ENCODE results near the gene PPIP5K1. TPM values are rescaled to one million over a fixed set of nuclear protein-coding genes. Genes with fewer than 3 reads are reported as not detected.

Gene PPIP5K1
- total and polyA plus RNA-seq, 2 donors from 2014 or later, result 7.7 to 64.6 TPM

- H3K27ac ChIP-seq (ENCODE audit: low read depth in 2 of 2, low read length in 2 of 2), result no peak overlapping the region
- peaks cover 0 to 11% (median 9%) of the 10 kb centered on the region in 3 donors for H3K4me1 ChIP-seq (ENCODE audit: control insufficient read depth in 2 of 3, insufficient read depth in 2 of 3, low read depth in 1 of 3, low read length in 3 of 3)
- no peak overlapping the region for H3K9ac ChIP-seq (ENCODE audit: low read length in 3 of 3)
- FAIRE-seq, result no peak
- no peak overlapping the region for H3K4me3 ChIP-seq (ENCODE audit: low read length in 3 of 3)
- H3K36me3 ChIP-seq (ENCODE audit: control insufficient read depth in 2 of 3, insufficient read depth in 3 of 3, low read length in 3 of 3), result peaks cover 0 to 6% (median 3%) of the 10 kb centered on the region in 3 donors
- intact Hi-C loops (cut with DNase I), result no loop called here
- no peak for DNase-seq
- no peaks in the 10 kb centered on the region for H3K9me3 ChIP-seq (ENCODE audit: control insufficient read depth in 2 of 3, insufficient read depth in 1 of 3, low read length in 3 of 3)
- H3K27me3 ChIP-seq (ENCODE audit: control insufficient read depth, insufficient read depth, low read length), result no peaks in the 10 kb centered on the region
- no peak for TF ChIP-seq CTCF (IDR thresholded peaks at IDR 0.05; ENCODE audit: borderline replicate concordance, extremely low read depth, insufficient read depth)
These were observed 70.8 kb downstream of the PPIP5K1 start for GRCh38 chr15:43519196-43519595.

GRCh38 chr15:43518197-43518761 is 71.7 kb downstream of the PPIP5K1 start:
- Histone ChIP-seq H3K36me3 (ENCODE audit: control insufficient read depth in 2 of 3, insufficient read depth in 3 of 3, low read length in 3 of 3) (peaks cover 0 to 6% (median 3%) of the 10 kb centered on the region in 3 donors), H3K4me1 (ENCODE audit: control insufficient read depth in 2 of 3, insufficient read depth in 2 of 3, low read depth in 1 of 3, low read length in 3 of 3) (peaks cover 0 to 11% (median 9%) of the 10 kb centered on the region in 3 donors), H3K4me3 (ENCODE audit: low read length in 3 of 3) (peak overlapping the region; percentile 25 to 82 (median 55)), H3K27ac (ENCODE audit: low read depth in 2 of 2, low read length in 2 of 2) (no peak overlapping the region), H3K9me3 (ENCODE audit: control insufficient read depth in 2 of 3, insufficient read depth in 1 of 3, low read length in 3 of 3) (no peaks in the 10 kb centered on the region), H3K9ac (ENCODE audit: low read length in 3 of 3) (peak overlapping the region in 2 of 3 donors; percentile 47 to 65), H3K27me3 (ENCODE audit: control insufficient read depth, insufficient read depth, low read length) (no peaks in the 10 kb centered on the region)
- DNase-seq (peak in 4 of 5 donors; percentile 41 to 84 (median 66)), FAIRE-seq (no peak)
- intact Hi-C loops (cut with DNase I), result no loop called here
- TF ChIP-seq CTCF (IDR thresholded peaks at IDR 0.05; ENCODE audit: borderline replicate concordance, extremely low read depth, insufficient read depth), result no peak

- Histone ChIP-seq H3K9ac (ENCODE audit: low read length in 3 of 3) (peak within 1 kb of the TSS in 2 of 3 donors; percentile 47 to 65), H3K4me1 (ENCODE audit: control insufficient read depth in 2 of 3, insufficient read depth in 2 of 3, low read depth in 1 of 3, low read length in 3 of 3) (peaks cover 0 to 11% (median 9%) of the 10 kb centered on the region in 3 donors), H3K27ac (ENCODE audit: low read depth in 2 of 2, low read length in 2 of 2) (no peak within 1 kb of the TSS), H3K9me3 (ENCODE audit: control insufficient read depth in 2 of 3, insufficient read depth in 1 of 3, low read length in 3 of 3) (no peaks in the 10 kb centered on the region), H3K4me3 (ENCODE audit: low read length in 3 of 3) (peak within 1 kb of the TSS; percentile 25 to 82 (median 55)), H3K27me3 (ENCODE audit: control insufficient read depth, insufficient read depth, low read length) (no peaks in the 10 kb centered on the region), H3K36me3 (ENCODE audit: control insufficient read depth in 2 of 3, insufficient read depth in 3 of 3, low read length in 3 of 3) (peaks cover 0 to 6% (median 3%) of the 10 kb centered on the region in 3 donors)
- TF ChIP-seq CTCF (IDR thresholded peaks at IDR 0.05; ENCODE audit: borderline replicate concordance, extremely low read depth, insufficient read depth), result no peak
- FAIRE-seq (no peak), DNase-seq (peak; percentile 78 to 92 (median 87))
- intact Hi-C loops (cut with DNase I), result no loop called here
These were observed 72.4 kb downstream of the PPIP5K1 start, which contains the start of gene MAP1A for GRCh38 chr15:43517354-43518196. Gene MAP1A, plus strand, starts transcription at chr15:43517608. Its CDS starts 3,866 bp downstream, at chr15:43521474.
